ENCODE results near the gene UBA3. TPM values are rescaled to one million over a fixed set of nuclear protein-coding genes. Genes with fewer than 3 reads are reported as not detected.
A peak's percentile ranks its signal among the peaks of the same experiment; 100 is the strongest.

The UBA3 gene
- total RNA-seq = 81.3 and 120 TPM in 2 replicates

- peak; percentile 70 for DNase-seq (ENCODE audit: low read depth)
Measured at GRCh38 chr3:69080233-69080920, at the start of gene UBA3. Gene UBA3 (minus strand): TSS chr3:69080365. CDS start chr3:69080353, 12 bp downstream.

- peak; percentile 17 for DNase-seq (ENCODE audit: low read depth)
Measured at GRCh38 chr3:69129531-69129930, 49.4 kb upstream of the UBA3 start.

GRCh38 chr3:69128509-69128908 lies 48.3 kb upstream of the UBA3 start:
- DNase-seq (ENCODE audit: low read depth) = no peak

GRCh38 chr3:69126999-69127398 lies 46.8 kb upstream of the UBA3 start:
- DNase-seq (ENCODE audit: low read depth) = no peak

- DNase-seq (ENCODE audit: low read depth) = no peak
Measured at GRCh38 chr3:69126216-69126615, 46.1 kb upstream of the UBA3 start.

- no peak for DNase-seq (ENCODE audit: low read depth)
Measured at GRCh38 chr3:69122403-69122802, 42.2 kb upstream of the UBA3 start, which contains the start of gene LMOD3. Gene LMOD3 (minus strand): TSS chr3:69122595. CDS start chr3:69122386, 209 bp downstream.

GRCh38 chr3:69121950-69122349 lies 41.8 kb upstream of the UBA3 start:
- DNase-seq (ENCODE audit: low read depth) = no peak

GRCh38 chr3:69121513-69121912 lies 41.3 kb upstream of the UBA3 start:
- no peak for DNase-seq (ENCODE audit: low read depth)

GRCh38 chr3:69120879-69121464 lies 40.8 kb upstream of the UBA3 start:
- peak; percentile 85 for DNase-seq (ENCODE audit: low read depth)

- no peak for DNase-seq (ENCODE audit: low read depth)
Measured at GRCh38 chr3:69119681-69120080, 39.5 kb upstream of the UBA3 start.

GRCh38 chr3:69119138-69119537 lies 39.0 kb upstream of the UBA3 start:
- DNase-seq (ENCODE audit: low read depth) = no peak

GRCh38 chr3:69118555-69118954 lies 38.4 kb upstream of the UBA3 start:
- no peak for DNase-seq (ENCODE audit: low read depth)

- DNase-seq (ENCODE audit: low read depth) = peak; percentile 23
Measured at GRCh38 chr3:69116897-69117296, 36.7 kb upstream of the UBA3 start.

GRCh38 chr3:69116162-69116561 lies 36.0 kb upstream of the UBA3 start:
- DNase-seq (ENCODE audit: low read depth) = no peak

GRCh38 chr3:69115731-69116130 lies 35.6 kb upstream of the UBA3 start:
- DNase-seq (ENCODE audit: low read depth) = no peak

- DNase-seq (ENCODE audit: low read depth) = no peak
Measured at GRCh38 chr3:69113536-69113935, 33.4 kb upstream of the UBA3 start.

- no peak for DNase-seq (ENCODE audit: low read depth)
Measured at GRCh38 chr3:69110941-69111546, 30.9 kb upstream of the UBA3 start.

GRCh38 chr3:69108811-69109210 lies 28.6 kb upstream of the UBA3 start:
- no peak for DNase-seq (ENCODE audit: low read depth)

- DNase-seq (ENCODE audit: low read depth) = no peak
Measured at GRCh38 chr3:69107841-69108240, 27.7 kb upstream of the UBA3 start.

- DNase-seq (ENCODE audit: low read depth) = no peak
Measured at GRCh38 chr3:69105320-69105719, 25.2 kb upstream of the UBA3 start.

GRCh38 chr3:69104586-69104985 lies 24.4 kb upstream of the UBA3 start:
- no peak for DNase-seq (ENCODE audit: low read depth)

- no peak for DNase-seq (ENCODE audit: low read depth)
Measured at GRCh38 chr3:69103123-69103522, 23.0 kb upstream of the UBA3 start.

GRCh38 chr3:69102384-69102783 lies 22.2 kb upstream of the UBA3 start:
- no peak for DNase-seq (ENCODE audit: low read depth)
